Fibroblast of villous mesenchyme (primary cell): ENCODE results near the gene SNRPA1. TPM values are rescaled to one million over a fixed set of nuclear protein-coding genes. Genes with fewer than 3 reads are reported as not detected.
A peak's percentile ranks its signal among the peaks of the same experiment; 100 is the strongest.

Experiments used
- DNase-seq: peaks from one replicate; pipeline ENCODE4 v3.0.0-alpha.2; 2010; ENCODE audit warnings: low read depth
- H3K4me3 ChIP-seq: 2 replicates; pipeline ENCODE4 v1.5.1; 2011; ENCODE audit warnings: low read depth, mild to moderate bottlenecking, low read length
- total RNA-seq: library from RNA; depleted of rRNA; stranded (reverse); fragments of >200 nt; gene quantifications from 2 replicates; pipeline ENCODE4 v1.2.3, GENCODE V29; 2012
- TF ChIP-seq, protein P1 (sequence below): IDR thresholded peaks from 2 replicates; pipeline ENCODE4 v1.5.1; 2012; ENCODE audit warnings: low read depth, mild to moderate bottlenecking, low read length; ENCODE audit not compliant: insufficient read depth

SNRPA1 gene
- total RNA-seq, 1 donor = 18.6 TPM

DNA sequence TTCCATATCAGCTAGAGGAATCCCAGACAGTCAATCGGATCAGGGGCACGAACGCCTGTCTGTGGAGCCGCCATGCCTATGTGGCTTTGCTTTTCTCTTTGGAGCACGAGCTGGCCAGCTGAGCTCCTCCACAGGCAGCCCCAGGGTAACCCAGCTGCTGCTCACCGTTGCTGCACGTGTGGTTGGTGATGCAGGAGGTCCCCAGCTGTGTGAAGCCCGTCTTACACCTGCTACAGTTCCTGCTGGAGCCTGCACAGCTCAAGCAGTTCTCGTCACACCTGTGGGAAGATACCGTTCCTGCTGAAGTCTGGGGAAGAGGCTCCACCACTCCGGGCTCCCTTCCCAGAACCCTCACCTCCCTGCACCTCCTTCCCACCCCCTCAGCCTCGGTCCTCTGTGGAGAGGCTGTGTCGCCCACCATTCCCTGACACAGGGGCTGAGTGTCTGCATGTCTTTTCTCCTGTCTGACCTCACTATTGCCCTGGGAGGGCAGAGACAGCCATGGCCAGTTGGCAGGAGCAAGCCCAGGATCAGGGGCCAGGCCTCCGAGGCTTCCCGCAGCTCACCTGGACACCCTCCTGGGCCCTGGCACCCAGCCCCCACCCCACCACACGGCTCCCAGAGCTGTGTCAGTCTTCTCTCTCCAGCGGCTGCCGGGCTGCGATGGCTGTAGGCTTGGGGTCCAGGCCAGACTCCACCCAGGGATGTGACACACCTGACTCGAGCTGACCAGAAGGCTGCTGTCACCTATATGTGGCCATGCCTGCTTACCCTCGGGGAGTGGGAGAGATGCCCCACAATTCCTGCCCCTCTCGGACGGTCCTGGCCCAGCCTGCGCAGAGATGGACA lies 12.2 kb upstream of the SNRPA1 start:
- TF ChIP-seq, protein P1, sequence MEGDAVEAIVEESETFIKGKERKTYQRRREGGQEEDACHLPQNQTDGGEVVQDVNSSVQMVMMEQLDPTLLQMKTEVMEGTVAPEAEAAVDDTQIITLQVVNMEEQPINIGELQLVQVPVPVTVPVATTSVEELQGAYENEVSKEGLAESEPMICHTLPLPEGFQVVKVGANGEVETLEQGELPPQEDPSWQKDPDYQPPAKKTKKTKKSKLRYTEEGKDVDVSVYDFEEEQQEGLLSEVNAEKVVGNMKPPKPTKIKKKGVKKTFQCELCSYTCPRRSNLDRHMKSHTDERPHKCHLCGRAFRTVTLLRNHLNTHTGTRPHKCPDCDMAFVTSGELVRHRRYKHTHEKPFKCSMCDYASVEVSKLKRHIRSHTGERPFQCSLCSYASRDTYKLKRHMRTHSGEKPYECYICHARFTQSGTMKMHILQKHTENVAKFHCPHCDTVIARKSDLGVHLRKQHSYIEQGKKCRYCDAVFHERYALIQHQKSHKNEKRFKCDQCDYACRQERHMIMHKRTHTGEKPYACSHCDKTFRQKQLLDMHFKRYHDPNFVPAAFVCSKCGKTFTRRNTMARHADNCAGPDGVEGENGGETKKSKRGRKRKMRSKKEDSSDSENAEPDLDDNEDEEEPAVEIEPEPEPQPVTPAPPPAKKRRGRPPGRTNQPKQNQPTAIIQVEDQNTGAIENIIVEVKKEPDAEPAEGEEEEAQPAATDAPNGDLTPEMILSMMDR = no peak
- DNase-seq = no peak
- no peak overlapping the region for H3K4me3 ChIP-seq

- DNase-seq = no peak
- TF ChIP-seq, protein P1 = no peak
- H3K4me3 ChIP-seq = no peak overlapping the region
These were observed 11.4 kb upstream of the SNRPA1 start for GRCh38 chr15:101306341-101307047.

GRCh38 chr15:101305820-101306255 lies 10.8 kb upstream of the SNRPA1 start:
- TF ChIP-seq, protein P1 = no peak
- H3K4me3 ChIP-seq = no peak overlapping the region
- DNase-seq = no peak

GRCh38 chr15:101303408-101303807 lies 8.4 kb upstream of the SNRPA1 start:
- DNase-seq = no peak
- no peak overlapping the region for H3K4me3 ChIP-seq
- TF ChIP-seq, protein P1 = no peak

DNA sequence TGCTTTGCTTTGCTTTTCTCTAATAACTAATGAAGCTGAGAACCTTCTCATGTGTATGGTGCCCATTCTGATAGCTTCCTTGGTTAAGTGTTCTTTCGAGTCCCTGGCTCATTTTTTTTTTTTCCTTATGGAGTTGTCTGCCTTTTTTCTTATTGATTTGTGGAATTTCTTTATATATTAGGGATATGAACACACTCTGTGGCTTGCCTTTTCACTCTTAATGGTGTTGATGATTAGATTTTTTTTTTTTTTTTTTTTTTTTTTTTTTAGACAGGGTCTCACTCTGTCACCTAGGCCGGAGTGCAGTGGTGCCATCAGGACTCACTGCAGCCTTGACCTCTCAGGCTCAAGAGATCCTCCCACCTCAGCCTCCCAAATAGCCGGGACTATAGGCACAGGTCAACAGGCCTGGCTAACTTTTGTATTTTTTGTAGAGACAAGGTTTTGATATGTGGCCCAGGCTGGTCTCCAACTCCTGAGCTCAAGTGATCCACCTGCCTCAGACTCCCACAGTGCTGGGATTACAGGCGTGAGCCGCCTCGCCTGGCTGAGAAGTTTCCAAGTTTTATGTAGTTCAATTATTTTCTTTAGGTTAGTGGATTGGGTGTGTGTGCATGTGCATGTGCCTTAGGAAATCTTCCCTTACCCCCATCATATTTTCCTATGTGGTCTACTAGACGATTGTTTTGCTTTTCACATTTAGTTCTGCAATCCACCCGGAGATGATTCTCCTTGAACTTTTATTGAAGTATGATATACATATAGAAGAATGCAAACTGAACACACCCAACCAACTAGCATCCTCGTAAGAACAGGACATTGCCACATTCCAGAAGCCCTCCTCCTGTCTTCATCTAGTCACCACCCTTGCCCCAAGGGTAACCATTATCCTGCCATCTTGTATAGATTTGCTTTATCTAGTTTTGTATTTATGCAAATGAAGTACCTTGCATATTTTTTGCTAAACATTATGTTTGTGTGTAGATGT lies 1.7 kb upstream of the SNRPA1 start:
- DNase-seq = peak; percentile 42

More for the DNA sequence above, 1.7 kb upstream of the SNRPA1 start:
- TF ChIP-seq, protein P1 = no peak
- H3K4me3 ChIP-seq = peak overlapping the region; percentile 87
